GM06990 (cell line): ENCODE results near the gene FEM1B.

ENCODE experiments used
- DNase-seq: peaks from one replicate; pipeline ENCODE4 v3.0.0-alpha.2; 2011; ENCODE audit not compliant: insufficient read length; ENCODE audit errors: extremely low read depth
- H3K27me3 ChIP-seq: replicated peaks from 2 replicates; pipeline ENCODE4 v1.6.0; 2011; ENCODE audit warnings: low read length; ENCODE audit not compliant: control insufficient read depth, insufficient read depth
- H3K36me3 ChIP-seq: 2 replicates; pipeline ENCODE4 v1.5.1; 2011; ENCODE audit warnings: low read length; ENCODE audit not compliant: control insufficient read depth, insufficient read depth
- H3K4me3 ChIP-seq: replicated peaks from 2 replicates; pipeline ENCODE4 v1.5.1; 2011; ENCODE audit warnings: low read depth, mild to moderate bottlenecking, control low read depth, low read length
- TF ChIP-seq, protein P1 (sequence below): IDR thresholded peaks from 2 replicates; pipeline ENCODE4 v1.5.1; 2011; ENCODE audit warnings: low read length, control low read depth, mild to moderate bottlenecking, inconsistent platforms; ENCODE audit not compliant: insufficient read depth, poor library complexity, severe bottlenecking

The FEM1B gene

DNA sequence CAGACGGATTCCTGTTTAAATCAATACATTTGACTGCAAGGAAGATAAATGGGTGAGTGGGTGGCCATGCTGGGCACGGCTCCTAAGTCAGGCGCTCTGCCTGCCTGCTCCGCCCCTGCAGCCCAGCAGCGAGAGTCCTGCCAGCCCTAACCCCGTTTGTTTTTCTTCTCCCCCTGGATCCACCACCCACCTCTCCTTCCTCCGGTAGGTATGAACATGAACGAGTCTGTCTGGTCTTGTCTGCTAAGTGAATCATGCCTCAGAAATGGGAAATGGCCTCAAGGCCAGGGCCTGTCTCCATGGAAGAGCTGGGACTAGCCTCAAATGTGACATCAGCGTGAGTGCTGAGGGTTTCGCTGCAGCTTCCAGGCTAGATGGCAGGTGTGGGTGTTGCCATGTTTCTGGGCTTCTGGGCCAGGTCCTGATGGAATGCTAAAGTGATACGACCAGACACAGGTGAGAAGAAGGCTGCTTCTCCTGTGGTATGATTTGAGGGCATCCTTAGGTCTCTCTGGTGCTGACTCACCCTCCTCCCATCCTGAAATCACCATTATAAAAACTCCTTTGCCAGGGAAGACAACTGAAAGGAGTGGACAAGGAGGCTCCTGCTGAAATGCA, 5.6 kb upstream of the FEM1B start:
- Histone ChIP-seq H3K27me3 (no peaks in the 10 kb centered on the region), H3K36me3 (no peaks in the 10 kb centered on the region), H3K4me3 (no peak overlapping the region)
- TF ChIP-seq, protein P1, sequence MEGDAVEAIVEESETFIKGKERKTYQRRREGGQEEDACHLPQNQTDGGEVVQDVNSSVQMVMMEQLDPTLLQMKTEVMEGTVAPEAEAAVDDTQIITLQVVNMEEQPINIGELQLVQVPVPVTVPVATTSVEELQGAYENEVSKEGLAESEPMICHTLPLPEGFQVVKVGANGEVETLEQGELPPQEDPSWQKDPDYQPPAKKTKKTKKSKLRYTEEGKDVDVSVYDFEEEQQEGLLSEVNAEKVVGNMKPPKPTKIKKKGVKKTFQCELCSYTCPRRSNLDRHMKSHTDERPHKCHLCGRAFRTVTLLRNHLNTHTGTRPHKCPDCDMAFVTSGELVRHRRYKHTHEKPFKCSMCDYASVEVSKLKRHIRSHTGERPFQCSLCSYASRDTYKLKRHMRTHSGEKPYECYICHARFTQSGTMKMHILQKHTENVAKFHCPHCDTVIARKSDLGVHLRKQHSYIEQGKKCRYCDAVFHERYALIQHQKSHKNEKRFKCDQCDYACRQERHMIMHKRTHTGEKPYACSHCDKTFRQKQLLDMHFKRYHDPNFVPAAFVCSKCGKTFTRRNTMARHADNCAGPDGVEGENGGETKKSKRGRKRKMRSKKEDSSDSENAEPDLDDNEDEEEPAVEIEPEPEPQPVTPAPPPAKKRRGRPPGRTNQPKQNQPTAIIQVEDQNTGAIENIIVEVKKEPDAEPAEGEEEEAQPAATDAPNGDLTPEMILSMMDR, result no peak
- DNase-seq, result no peak

DNA sequence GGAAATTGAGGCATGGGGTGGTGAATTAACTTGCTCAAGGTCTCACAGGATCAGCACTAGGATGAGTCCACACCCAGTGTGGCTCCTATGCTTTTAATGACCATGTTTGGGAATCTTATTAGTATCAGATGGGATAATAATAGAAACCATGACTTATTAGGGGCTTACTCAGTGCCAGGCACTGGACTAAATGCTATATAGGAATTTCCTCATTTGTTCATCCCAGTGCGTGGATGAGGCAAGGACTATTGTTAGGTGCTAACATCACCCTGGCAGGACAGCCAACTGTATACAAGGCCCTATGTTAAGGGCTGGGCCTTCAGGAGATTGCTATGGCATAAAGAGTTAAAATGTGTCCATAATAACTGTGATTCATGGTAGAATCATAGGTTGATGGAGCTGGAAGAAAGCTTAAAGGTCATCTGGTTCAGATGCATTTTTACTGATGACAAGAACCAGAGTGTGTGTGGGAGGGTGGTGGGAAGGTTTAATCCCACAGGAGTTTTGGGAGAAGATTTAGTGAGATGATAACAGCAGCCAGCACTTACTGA, 4.7 kb upstream of the FEM1B start:
- no peaks in the 10 kb centered on the region for H3K27me3 ChIP-seq
- no peak for DNase-seq
- TF ChIP-seq, protein P1, result no peak
- no peaks in the 10 kb centered on the region for H3K36me3 ChIP-seq
- H3K4me3 ChIP-seq, result no peak overlapping the region

DNA sequence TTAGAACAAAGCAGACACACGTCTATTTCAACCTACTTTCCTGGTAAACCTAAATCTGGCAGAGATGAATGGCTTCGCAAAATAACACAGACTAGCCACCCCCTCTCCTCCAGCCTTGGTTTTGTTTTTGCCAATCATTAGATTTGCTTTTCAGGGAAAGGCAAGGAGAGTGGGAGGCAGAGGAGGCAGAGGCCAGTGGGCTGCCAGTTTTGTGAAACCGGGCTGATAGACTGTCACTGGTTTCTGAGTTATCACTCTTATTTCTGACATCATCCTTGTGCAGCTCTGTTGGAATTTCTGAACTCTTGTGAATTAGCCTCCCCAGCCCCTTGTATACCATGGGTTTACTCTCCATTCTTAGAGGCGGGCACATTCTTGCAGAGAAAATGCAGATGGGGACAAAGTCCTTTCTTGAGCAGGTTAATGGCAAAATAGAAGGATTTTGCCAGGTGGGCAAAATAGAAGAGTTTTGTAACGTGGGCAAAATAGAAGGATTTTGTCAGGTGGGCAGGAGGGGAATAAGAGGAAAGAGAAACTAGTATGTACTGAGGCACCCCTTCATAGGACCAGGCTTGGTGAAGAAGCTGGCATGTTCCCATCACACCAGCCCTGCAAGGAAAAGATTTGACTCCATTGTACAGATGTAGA, 3.2 kb upstream of the FEM1B start:
- TF ChIP-seq, protein P1, result no peak
- Histone ChIP-seq H3K36me3 (no peaks in the 10 kb centered on the region), H3K4me3 (no peak overlapping the region), H3K27me3 (no peaks in the 10 kb centered on the region)
- no peak for DNase-seq

DNA sequence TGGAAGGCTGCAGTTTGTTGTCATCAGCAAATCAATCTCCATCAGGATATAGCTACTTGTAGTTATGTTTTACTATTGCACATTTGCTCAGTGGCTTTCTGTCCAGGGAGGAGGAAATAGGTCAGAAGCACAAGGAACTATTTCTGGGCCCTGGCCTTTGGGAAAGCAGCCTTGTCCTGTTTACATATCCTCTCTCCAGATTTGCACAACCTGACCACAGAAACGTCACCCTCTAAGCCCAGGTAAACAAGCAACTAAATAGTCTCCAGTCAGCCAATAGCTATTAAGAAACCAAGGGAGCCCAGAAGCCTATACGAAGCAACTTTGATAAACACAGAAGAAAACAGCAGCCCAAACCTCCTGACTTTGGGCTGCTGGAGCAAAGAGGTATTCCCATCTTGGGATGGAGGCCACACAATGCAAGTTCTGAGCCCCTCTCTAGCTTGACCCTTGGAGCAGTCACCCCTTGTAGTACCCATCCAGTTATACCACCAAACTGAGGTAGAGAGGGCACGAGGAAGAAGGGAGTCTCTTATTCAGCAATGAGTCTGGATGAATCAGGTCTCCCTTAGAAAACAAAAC, 2.3 kb upstream of the FEM1B start:
- no peaks in the 10 kb centered on the region for H3K36me3 ChIP-seq
- no peaks in the 10 kb centered on the region for H3K27me3 ChIP-seq
- TF ChIP-seq, protein P1, result no peak
- no peak overlapping the region for H3K4me3 ChIP-seq
- no peak for DNase-seq

DNA sequence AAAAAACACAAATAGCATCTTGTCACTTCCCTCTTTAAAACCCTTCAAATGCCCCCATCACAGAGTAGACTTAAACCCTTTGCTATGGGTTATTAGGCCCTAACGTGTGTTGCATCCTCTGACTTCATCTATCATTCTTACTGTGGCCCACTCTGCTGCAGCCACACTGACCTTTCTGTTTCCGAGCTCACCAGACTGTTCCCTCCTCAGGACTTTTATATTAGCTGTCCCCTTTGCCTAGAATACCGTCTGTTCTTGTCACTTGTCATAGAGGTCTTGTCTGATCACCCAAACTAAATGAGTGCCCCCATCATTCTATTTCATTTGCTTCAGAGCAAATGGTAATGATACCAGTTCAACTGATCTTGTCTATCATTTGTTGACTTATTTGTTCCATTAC, 877 bp upstream of the FEM1B start:
- TF ChIP-seq, protein P1, result no peak
- peak overlapping the region; percentile 99 for H3K4me3 ChIP-seq

More for the DNA sequence above, 877 bp upstream of the FEM1B start:
- DNase-seq, result no peak
- Histone ChIP-seq H3K36me3 (no peaks in the 10 kb centered on the region), H3K27me3 (no peaks in the 10 kb centered on the region)
